NCI-H1436 (cell line): Measurements from ENCODE around the gene LSS.
A peak's percentile ranks its signal among the peaks of the same experiment; 100 is the strongest.
"Not testable (repeated sequence)": the region's sequence is repeated elsewhere in the genome, so short reads cannot be mapped to it uniquely, and the experiment has no call there.

Experiments
- DNase-seq: peaks from one replicate; lab custom pipeline; 2025; lab: John Stamatoyannopoulos, UW

LSS gene

DNA sequence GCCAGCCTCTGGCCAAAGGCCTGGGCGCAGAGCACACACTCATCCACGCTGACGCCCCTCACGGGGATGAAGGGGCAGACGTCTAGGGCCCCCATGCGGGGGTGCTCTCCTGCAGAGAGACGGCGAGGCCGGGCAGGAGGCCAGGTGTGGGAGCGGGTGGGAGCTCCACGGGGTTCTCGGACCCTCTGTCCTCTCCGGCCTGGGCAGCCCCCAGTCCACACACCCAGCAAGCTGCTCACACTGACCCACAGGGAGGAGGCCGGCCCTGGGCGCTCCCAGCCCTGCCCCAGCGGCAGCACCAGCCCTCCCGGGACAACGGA lies 75.7 kb downstream of the LSS start:
- DNase-seq: no peak

DNA sequence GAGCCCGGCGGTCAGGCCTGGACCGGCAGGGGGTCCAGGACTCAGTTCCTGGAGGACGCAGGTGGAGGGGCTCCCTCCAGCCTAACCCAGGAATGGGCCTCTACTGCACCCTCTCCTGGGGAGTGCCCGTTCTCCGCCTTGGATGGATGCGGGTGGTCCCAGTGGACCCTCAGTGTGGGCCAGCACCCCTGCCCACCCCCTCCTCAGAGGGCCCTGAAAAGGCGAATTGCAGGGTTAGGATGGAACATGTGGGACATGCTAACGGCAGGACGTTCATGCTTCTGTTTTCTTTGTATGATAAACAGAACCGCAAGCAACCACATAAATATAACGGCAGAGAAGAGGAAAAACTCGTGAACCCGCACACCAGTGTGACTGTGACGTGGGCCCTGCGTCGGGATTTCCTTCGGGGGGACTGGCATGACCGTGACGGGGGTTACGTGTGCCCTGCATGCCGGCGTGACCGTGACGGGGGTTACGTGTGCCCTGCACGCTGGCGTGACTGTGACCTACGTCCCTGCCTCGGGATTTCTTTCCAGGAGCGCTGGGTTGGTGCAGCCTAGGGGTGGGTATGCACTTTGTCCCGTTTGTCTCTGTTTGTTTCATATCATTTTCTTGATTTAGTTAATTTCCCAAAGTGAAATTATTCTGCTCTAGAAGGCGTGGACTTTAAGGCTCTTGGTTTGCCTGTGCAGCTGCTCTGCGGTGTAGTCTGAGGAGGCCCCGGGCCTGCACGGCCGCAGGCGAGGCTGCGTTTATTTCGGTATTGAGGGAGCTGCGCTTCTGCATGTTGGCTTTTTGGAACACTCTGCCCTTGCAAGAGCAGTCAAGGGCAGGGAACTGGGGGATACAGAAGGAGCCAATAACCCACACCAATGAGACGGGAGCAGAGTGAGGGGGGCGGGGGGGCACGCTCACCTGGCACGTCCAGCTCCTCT lies 76.3 kb downstream of the LSS start:
- DNase-seq: no peak

GRCh38 chr21:46151261-46151988 lies 77.1 kb downstream of the LSS start:
- DNase-seq: no peak

DNA sequence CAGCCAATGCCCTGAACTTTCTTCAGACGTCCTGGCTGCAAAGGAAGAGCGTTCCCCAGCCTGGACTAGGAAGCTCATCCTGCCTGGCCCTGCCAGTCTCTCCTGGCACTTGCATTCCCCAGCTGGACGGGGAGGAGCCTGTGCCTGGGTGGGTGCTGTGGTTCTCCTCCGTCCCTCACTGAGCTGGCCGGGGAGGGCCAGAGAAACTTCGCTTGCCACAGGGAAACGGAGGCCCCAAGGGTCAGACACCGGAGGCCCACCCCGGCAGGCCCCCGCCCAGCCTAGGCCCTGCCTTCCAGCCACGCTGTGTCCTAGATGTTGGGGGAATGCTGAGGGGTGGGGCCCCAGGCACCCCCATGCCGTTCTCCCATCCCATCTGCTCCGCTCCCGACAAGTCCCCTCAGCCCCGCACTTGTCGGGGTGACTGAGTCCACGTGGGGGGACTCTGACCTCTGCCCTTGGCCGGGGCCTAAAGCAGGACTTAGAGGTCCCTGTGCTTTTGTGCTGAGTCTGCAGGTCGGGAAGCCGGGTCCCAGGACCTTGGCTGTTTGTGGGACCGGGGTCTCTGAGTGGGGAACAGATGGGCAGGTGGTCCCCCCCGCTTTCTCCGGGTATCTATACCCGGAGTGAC lies 78.0 kb downstream of the LSS start:
- no peak for DNase-seq

DNA sequence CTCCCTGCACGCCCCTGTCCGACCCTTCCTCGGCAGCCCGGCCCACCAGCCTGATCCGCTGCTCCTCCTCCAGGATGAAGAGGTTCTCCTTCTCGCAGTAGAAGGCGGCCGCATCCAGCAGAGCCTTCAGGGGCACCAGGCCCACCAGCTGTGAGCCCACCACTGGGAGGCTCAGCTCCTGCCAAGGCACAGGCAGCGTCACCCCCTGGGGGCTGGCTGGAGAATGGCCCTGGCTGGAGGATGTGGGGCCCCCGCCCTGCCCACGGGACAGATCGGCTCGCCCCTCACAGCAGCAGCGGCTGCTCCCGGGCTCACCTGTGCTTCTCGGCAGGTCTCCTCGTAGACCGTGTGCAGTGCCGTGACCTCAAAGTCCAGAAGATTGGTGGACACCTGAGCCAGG lies 78.5 kb downstream of the LSS start:
- DNase-seq: no peak

- no peak for DNase-seq
These were observed 79.2 kb downstream of the LSS start for GRCh38 chr21:46149205-46149901.

- DNase-seq: no peak
These were observed 80.5 kb downstream of the LSS start for GRCh38 chr21:46148106-46148505.

DNA sequence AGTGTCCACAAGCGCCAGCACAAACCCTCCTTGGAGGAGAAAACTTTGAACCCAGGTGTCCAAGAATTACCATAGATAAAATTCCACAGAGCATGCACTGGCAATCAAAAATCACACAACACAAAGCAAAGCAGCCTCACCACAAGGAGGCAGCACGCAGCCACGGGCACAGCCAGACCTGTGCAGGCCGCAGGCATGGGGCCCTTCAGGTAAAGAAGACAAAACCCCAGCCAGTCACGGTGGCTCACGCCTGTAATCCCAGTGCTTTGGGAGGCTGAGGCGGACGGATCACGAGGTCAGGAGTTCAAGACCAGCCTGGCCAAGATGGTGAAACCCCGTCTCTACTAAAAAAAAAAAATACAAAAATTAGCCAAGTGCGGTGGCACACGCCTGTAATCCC lies 81.1 kb downstream of the LSS start:
- peak; percentile 41 for DNase-seq

GRCh38 chr21:46146856-46147255 lies 81.7 kb downstream of the LSS start:
- DNase-seq: no peak

DNA sequence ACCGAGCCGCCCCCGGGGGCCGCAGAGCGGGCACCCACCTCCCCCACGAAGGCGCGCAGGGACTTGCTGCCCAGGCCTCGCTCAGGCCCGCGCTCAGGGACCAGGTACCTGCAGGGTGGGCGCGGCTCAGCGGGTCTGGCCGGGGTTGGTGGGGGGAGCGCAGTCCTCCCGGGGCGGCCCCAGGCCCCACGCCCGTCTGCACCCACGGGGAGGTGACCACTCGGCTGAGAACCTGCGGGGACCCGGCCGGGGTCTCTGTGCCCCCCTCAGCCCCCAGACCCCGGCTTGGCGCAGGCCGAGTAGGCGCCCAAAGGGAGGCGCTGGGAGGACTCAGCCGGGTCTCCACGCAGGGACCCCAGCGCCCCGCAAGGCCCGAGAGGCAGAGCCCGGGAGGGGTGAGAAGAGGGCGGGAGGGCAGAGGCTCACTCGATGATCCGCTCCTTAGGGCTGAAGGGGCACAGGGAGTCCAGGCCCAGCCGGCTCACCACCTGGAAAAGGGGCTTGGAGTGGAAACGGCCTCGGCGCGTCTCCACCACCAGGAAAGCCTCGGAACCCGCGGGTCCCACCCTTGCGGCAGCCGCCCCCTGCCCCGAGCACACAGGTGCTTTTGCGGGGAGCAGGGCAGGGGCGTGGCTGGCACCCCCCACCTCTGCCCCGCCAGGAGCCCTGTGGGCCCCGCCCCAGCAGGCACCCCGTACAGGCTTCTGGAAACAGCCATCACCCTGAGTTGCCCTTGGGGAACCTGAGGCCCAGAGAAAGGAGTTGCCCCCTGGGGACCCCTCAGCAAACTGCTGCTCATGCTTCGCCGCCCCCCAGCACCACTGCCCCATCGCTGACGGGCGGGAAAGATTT lies 82.5 kb downstream of the LSS start:
- DNase-seq: no peak

GRCh38 chr21:46145159-46145839 lies 83.3 kb downstream of the LSS start:
- no peak for DNase-seq

- no peak for DNase-seq
These were observed 84.0 kb downstream of the LSS start for GRCh38 chr21:46144464-46145070.

- no peak for DNase-seq
These were observed 85.7 kb downstream of the LSS start for GRCh38 chr21:46142582-46143473.

DNA sequence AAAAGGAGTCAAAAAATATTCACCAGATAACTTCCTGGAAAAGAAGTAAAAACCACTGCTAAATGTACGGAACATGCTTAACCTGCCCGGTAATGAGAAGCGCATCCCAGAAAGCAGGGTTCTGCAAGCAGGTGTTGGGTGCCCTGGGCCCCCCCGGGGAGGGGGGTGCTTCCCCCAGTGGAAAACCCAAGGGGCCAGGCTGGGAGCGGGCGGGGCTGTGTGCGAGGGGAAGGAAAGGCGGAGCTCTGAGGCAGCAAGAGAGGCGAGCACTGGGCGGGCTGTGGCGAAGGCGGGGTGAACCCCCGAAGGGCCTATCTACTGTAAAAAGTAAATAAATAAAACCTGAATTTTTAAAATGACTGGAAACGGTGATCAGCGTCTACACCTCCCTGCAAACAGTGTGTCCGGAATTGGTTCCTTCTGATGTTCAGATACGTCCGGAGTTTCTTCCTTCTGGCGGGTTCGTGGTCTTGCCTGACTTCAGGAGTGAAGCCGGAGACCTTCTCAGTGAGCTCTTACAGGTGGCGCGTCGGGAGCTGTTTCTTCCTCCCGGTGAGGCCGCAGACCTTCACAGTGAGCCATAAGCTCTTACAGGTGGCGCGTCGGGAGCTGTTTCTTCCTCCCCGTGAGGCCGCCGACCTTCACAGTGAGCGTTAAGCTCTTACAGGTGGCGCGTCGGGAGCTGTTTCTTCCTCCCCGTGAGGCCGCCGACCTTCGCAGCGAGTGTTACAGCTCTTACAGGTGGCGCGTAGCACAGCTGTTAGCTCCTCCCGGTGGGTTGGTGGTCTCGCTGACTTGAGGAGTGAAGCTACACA lies 86.6 kb downstream of the LSS start:
- no peak for DNase-seq

- not testable (repeated sequence) for DNase-seq
These were observed 88.1 kb downstream of the LSS start for GRCh38 chr21:46140352-46141003.

GRCh38 chr21:46139686-46140085 lies 88.9 kb downstream of the LSS start:
- no peak for DNase-seq

DNA sequence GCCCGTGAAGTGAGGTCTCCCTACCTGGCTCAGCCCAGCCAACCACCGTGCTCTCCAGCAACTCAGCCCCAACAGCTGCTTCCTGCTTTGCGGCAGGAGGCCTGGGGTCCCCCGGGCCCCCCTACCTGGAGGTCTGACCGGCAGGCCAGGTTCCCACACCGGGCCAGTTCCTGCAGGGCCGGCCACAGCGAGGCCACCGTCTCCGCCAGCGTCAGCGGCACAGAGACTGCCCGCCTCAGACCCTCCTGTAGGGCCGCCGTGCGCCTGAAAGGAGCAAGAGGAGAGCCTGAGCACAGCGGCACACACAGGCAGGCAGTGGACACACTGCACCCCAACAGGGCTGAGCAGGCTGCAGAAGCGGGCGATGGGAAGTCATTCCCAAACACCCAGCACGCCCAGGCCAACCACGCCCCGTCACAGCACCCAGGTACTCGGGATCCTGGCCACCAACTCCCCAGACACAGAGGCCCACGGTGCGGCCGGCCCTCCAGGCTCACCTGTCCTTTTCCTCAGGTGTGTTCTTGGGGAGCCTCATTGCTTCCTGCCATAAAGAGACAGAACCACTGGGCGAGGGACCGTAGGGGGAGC lies 90.1 kb downstream of the LSS start:
- DNase-seq: no peak
